Measurements from ENCODE around the gene NTN5.
"Not testable (repeated sequence)": the region's sequence is repeated elsewhere in the genome, so short reads cannot be mapped to it uniquely, and the experiment has no call there.

Gene NTN5

GRCh38 chr19:48672994-48673393 is at the start of gene NTN5:
Gene NTN5 (minus strand): TSS chr19:48673017. CDS start chr19:48670986, 2,031 bp downstream.
- DNase-seq = no peak

- DNase-seq = no peak
These were observed 49.4 kb upstream of the NTN5 start for GRCh38 chr19:48722196-48722708.

- peak; percentile 95 for DNase-seq
These were observed 47.9 kb upstream of the NTN5 start for GRCh38 chr19:48720613-48721296.

GRCh38 chr19:48720251-48720612 is 47.4 kb upstream of the NTN5 start:
- DNase-seq = no peak

- DNase-seq = no peak
These were observed 46.7 kb upstream of the NTN5 start, which contains the start of gene MAMSTR for GRCh38 chr19:48719263-48720171. Gene MAMSTR (minus strand): TSS chr19:48719725. CDS start chr19:48719031, 694 bp downstream.

- DNase-seq = no peak
These were observed 46.0 kb upstream of the NTN5 start for GRCh38 chr19:48718711-48719231.

- not testable (repeated sequence) for DNase-seq
These were observed 45.3 kb upstream of the NTN5 start for GRCh38 chr19:48718106-48718505.

- DNase-seq = no peak
These were observed 43.9 kb upstream of the NTN5 start for GRCh38 chr19:48716562-48717291.

- DNase-seq = no peak
These were observed 42.9 kb upstream of the NTN5 start for GRCh38 chr19:48715681-48716171.

GRCh38 chr19:48714759-48715675 is 42.2 kb upstream of the NTN5 start:
- DNase-seq = no peak

- DNase-seq = peak; percentile 97
These were observed 41.3 kb upstream of the NTN5 start for GRCh38 chr19:48713864-48714755.

GRCh38 chr19:48713041-48713863 is 40.4 kb upstream of the NTN5 start:
- DNase-seq = no peak

GRCh38 chr19:48711106-48711662 is 38.4 kb upstream of the NTN5 start:
- no peak for DNase-seq

- no peak for DNase-seq
These were observed 35.7 kb upstream of the NTN5 start for GRCh38 chr19:48708471-48708870.

GRCh38 chr19:48705431-48705830 is 32.6 kb upstream of the NTN5 start:
- no peak for DNase-seq

GRCh38 chr19:48703316-48703715 is 30.5 kb upstream of the NTN5 start:
- no peak for DNase-seq

GRCh38 chr19:48702701-48703100 is 29.9 kb upstream of the NTN5 start:
- DNase-seq = no peak

- no peak for DNase-seq
These were observed 25.2 kb upstream of the NTN5 start for GRCh38 chr19:48698046-48698445.

- no peak for DNase-seq
These were observed 23.7 kb upstream of the NTN5 start for GRCh38 chr19:48696353-48697010.

Data from NCI-H1417 treated with DMSO at 0.1 percent for 48 hours (cell line).